CD4-positive, CD25-positive, alpha-beta regulatory T cell (primary cell): ENCODE measurements around the gene PLEKHH1. TPM values are rescaled to one million over a fixed set of nuclear protein-coding genes. Genes with fewer than 3 reads are reported as not detected.

Source experiments
- ATAC-seq, 2 donors: fragments of 150-1000 bp; cut with Tn5 transposase; one replicate each; pipeline ENCODE4 v1.10.0; 2021; ENCODE audit warnings: low read depth in 2 of 2, moderate number of reproducible peaks in 2 of 2, moderate library complexity in 1 of 2
- DNase-seq, 3 donors: peaks; one replicate each; pipeline versions ENCODE4 v3.0.0 to v3.0.0-alpha.2; 2012 to 2022; ENCODE audit warnings: mixed read lengths in 1 of 3
- H3K27ac ChIP-seq: one replicate; pipeline ENCODE4 v1.7.0; 2013; ENCODE audit warnings: mild to moderate bottlenecking, low read length; ENCODE audit not compliant: insufficient read depth, poor library complexity, severe bottlenecking
- H3K27me3 ChIP-seq: one replicate; pipeline ENCODE4 v1.7.0; 2013; ENCODE audit warnings: low read length; ENCODE audit not compliant: control insufficient read depth, insufficient read depth
- H3K36me3 ChIP-seq: one replicate; pipeline ENCODE4 v1.7.0; 2013; ENCODE audit warnings: mild to moderate bottlenecking, low read length, moderate library complexity; ENCODE audit not compliant: control insufficient read depth, insufficient read depth
- H3K4me1 ChIP-seq: 2 replicates; pipeline ENCODE4 v1.7.0; 2013; ENCODE audit warnings: mild to moderate bottlenecking, low read length; ENCODE audit not compliant: insufficient read depth, control insufficient read depth, poor library complexity, severe bottlenecking
- H3K4me3 ChIP-seq: one replicate; pipeline ENCODE4 v1.7.0; 2013; ENCODE audit warnings: low read depth, mild to moderate bottlenecking, low read length, moderate library complexity
- H3K9me3 ChIP-seq, 2 experiments: 1 replicate in 1 of 2; 2 replicates in 1 of 2; pipeline ENCODE4 v1.7.0; 2013; ENCODE audit warnings: low read length in 2 of 2, mild to moderate bottlenecking in 1 of 2, moderate library complexity in 1 of 2; ENCODE audit not compliant: control insufficient read depth in 2 of 2
- H3K27ac Mint-ChIP-seq, 3 donors: one replicate each; pipeline ENCODE4 v1.8.0; 2020 to 2022; ENCODE audit warnings: mild to moderate bottlenecking in 3 of 3, mixed read lengths in 3 of 3, moderate library complexity in 2 of 3
- H3K27me3 Mint-ChIP-seq: one replicate; pipeline ENCODE4 v1.8.0; 2022; ENCODE audit warnings: mild to moderate bottlenecking, mixed read lengths
- H3K36me3 Mint-ChIP-seq: one replicate; pipeline ENCODE4 v1.8.0; 2020; ENCODE audit warnings: mixed read lengths
- H3K4me1 Mint-ChIP-seq, 4 donors: one replicate each; pipeline ENCODE4 v1.8.0; 2020 to 2022; ENCODE audit warnings: mixed read lengths in 4 of 4, mild to moderate bottlenecking in 1 of 4
- H3K4me3 Mint-ChIP-seq, 4 donors: one replicate each; pipeline ENCODE4 v1.8.0; 2020 to 2022; ENCODE audit warnings: mild to moderate bottlenecking in 4 of 4, mixed read lengths in 4 of 4, moderate library complexity in 3 of 4
- H3K9me3 Mint-ChIP-seq, 7 donors: one replicate each; pipeline ENCODE4 v1.8.0; 2020 to 2022; ENCODE audit warnings: mixed read lengths in 7 of 7, mild to moderate bottlenecking in 3 of 7, moderate library complexity in 2 of 7
- polyA plus RNA-seq, 4 donors: library from polyadenylated mRNA; unstranded; fragments of 300-500 nt; fragmentation: Illumina TruSeq; gene quantifications; one replicate each; pipeline ENCODE4 v1.2.3, GENCODE V29; 2021
- total RNA-seq: library from RNA; stranded (reverse); gene quantifications from one replicate; pipeline ENCODE4 v1.2.3, GENCODE V29; 2022

PLEKHH1 gene
- total and polyA plus RNA-seq, 5 donors from 2014 or later, result 0.05 to 0.24 (median 0.15) TPM; not detected in 2

GRCh38 chr14:67549734-67550133, 16.6 kb downstream of the PLEKHH1 start:
- no peaks in the 10 kb centered on the region for H3K9me3 ChIP-seq
- ATAC-seq (no peak), DNase-seq (no peak)
- H3K27me3 Mint-ChIP-seq, result peaks cover 21% of the 10 kb centered on the region
- peaks cover 0 to 4% (median 2%) of the 10 kb centered on the region in 7 donors for H3K9me3 Mint-ChIP-seq
- no peak overlapping the region for H3K27ac Mint-ChIP-seq
- H3K4me3 ChIP-seq, result no peak overlapping the region
- H3K36me3 ChIP-seq, result no peaks in the 10 kb centered on the region
- no peak overlapping the region for H3K4me3 Mint-ChIP-seq
- no peak overlapping the region for H3K27ac ChIP-seq
- no peaks in the 10 kb centered on the region for H3K4me1 ChIP-seq
- no peaks in the 10 kb centered on the region for H3K4me1 Mint-ChIP-seq
- peaks cover 3% of the 10 kb centered on the region for H3K27me3 ChIP-seq
- H3K36me3 Mint-ChIP-seq, result no peaks in the 10 kb centered on the region

- no peak overlapping the region for H3K27ac Mint-ChIP-seq
- Histone ChIP-seq H3K4me1 (no peaks in the 10 kb centered on the region), H3K36me3 (no peaks in the 10 kb centered on the region), H3K9me3 (no peaks in the 10 kb centered on the region), H3K4me3 (no peak overlapping the region), H3K27me3 (peaks cover 3% of the 10 kb centered on the region), H3K27ac (no peak overlapping the region)
- no peak overlapping the region for H3K4me3 Mint-ChIP-seq
- no peaks in the 10 kb centered on the region for H3K36me3 Mint-ChIP-seq
- H3K27me3 Mint-ChIP-seq, result peaks cover 8% of the 10 kb centered on the region
- no peaks in the 10 kb centered on the region for H3K4me1 Mint-ChIP-seq
- no peak for ATAC-seq
- no peak for DNase-seq
- H3K9me3 Mint-ChIP-seq, result peaks cover 0 to 2% (median 0%) of the 10 kb centered on the region in 7 donors
Measured at GRCh38 chr14:67551123-67551522, 18.0 kb downstream of the PLEKHH1 start.

- no peak overlapping the region for H3K27ac Mint-ChIP-seq
- H3K4me1 Mint-ChIP-seq, result no peaks in the 10 kb centered on the region
- Histone ChIP-seq H3K27me3 (peaks cover 3% of the 10 kb centered on the region), H3K4me1 (no peaks in the 10 kb centered on the region), H3K27ac (no peak overlapping the region), H3K36me3 (no peaks in the 10 kb centered on the region), H3K4me3 (no peak overlapping the region), H3K9me3 (no peaks in the 10 kb centered on the region)
- DNase-seq, result no peak
- no peaks in the 10 kb centered on the region for H3K36me3 Mint-ChIP-seq
- H3K4me3 Mint-ChIP-seq, result no peak overlapping the region
- ATAC-seq, result no peak
- H3K27me3 Mint-ChIP-seq, result peaks cover 8% of the 10 kb centered on the region
- H3K9me3 Mint-ChIP-seq, result peaks cover 0 to 2% (median 0%) of the 10 kb centered on the region in 7 donors
Measured at GRCh38 chr14:67551940-67552339, 18.9 kb downstream of the PLEKHH1 start.

- H3K36me3 Mint-ChIP-seq, result no peaks in the 10 kb centered on the region
- no peak overlapping the region for H3K27ac Mint-ChIP-seq
- H3K4me3 Mint-ChIP-seq, result no peak overlapping the region
- Histone ChIP-seq H3K27ac (no peak overlapping the region), H3K4me3 (no peak overlapping the region), H3K27me3 (no peaks in the 10 kb centered on the region), H3K4me1 (no peaks in the 10 kb centered on the region), H3K36me3 (no peaks in the 10 kb centered on the region), H3K9me3 (no peaks in the 10 kb centered on the region)
- H3K9me3 Mint-ChIP-seq, result peaks cover 0 to 2% (median 0%) of the 10 kb centered on the region in 7 donors
- peaks cover 21% of the 10 kb centered on the region for H3K27me3 Mint-ChIP-seq
- H3K4me1 Mint-ChIP-seq, result no peaks in the 10 kb centered on the region
- no peak for DNase-seq
- ATAC-seq, result no peak
Measured at GRCh38 chr14:67553547-67553946, 20.5 kb downstream of the PLEKHH1 start.

- H3K9me3 Mint-ChIP-seq, result peaks cover 0 to 2% (median 0%) of the 10 kb centered on the region in 7 donors
- H3K27ac ChIP-seq, result no peak overlapping the region
- H3K27me3 Mint-ChIP-seq, result peaks cover 21% of the 10 kb centered on the region
- H3K36me3 ChIP-seq, result no peaks in the 10 kb centered on the region
- ATAC-seq, result no peak
- H3K4me1 Mint-ChIP-seq, result no peaks in the 10 kb centered on the region
- no peaks in the 10 kb centered on the region for H3K36me3 Mint-ChIP-seq
- H3K27ac Mint-ChIP-seq, result no peak overlapping the region
- H3K4me3 Mint-ChIP-seq, result no peak overlapping the region
- H3K9me3 ChIP-seq, result no peaks in the 10 kb centered on the region
- H3K4me1 ChIP-seq, result no peaks in the 10 kb centered on the region
- no peak for DNase-seq
- no peak overlapping the region for H3K4me3 ChIP-seq
- H3K27me3 ChIP-seq, result no peaks in the 10 kb centered on the region
Measured at GRCh38 chr14:67554341-67554740, 21.3 kb downstream of the PLEKHH1 start.

- Histone ChIP-seq H3K4me1 (no peaks in the 10 kb centered on the region), H3K9me3 (no peaks in the 10 kb centered on the region), H3K27ac (no peak overlapping the region), H3K4me3 (no peak overlapping the region), H3K36me3 (no peaks in the 10 kb centered on the region), H3K27me3 (no peaks in the 10 kb centered on the region)
- Mint-ChIP-seq H3K27ac (no peak overlapping the region), H3K36me3 (no peaks in the 10 kb centered on the region), H3K4me1 (no peaks in the 10 kb centered on the region), H3K4me3 (no peak overlapping the region), H3K9me3 (peaks cover 0 to 2% (median 0%) of the 10 kb centered on the region in 7 donors), H3K27me3 (peaks cover 28% of the 10 kb centered on the region)
- DNase-seq, result no peak
- no peak for ATAC-seq
Measured at GRCh38 chr14:67555518-67556090, 22.5 kb downstream of the PLEKHH1 start.

GRCh38 chr14:67556671-67557070, 23.6 kb downstream of the PLEKHH1 start:
- peaks cover 33% of the 10 kb centered on the region for H3K27me3 Mint-ChIP-seq
- H3K9me3 ChIP-seq, result no peaks in the 10 kb centered on the region
- no peaks in the 10 kb centered on the region for H3K4me1 Mint-ChIP-seq

GRCh38 chr14:67557118-67557517, 24.0 kb downstream of the PLEKHH1 start:
- no peak for ATAC-seq
- Histone ChIP-seq H3K27ac (no peak overlapping the region), H3K4me3 (no peak overlapping the region), H3K4me1 (no peaks in the 10 kb centered on the region), H3K36me3 (no peaks in the 10 kb centered on the region), H3K9me3 (no peaks in the 10 kb centered on the region), H3K27me3 (no peaks in the 10 kb centered on the region)
- H3K9me3 Mint-ChIP-seq, result peaks cover 0 to 2% (median 0%) of the 10 kb centered on the region in 7 donors
- no peaks in the 10 kb centered on the region for H3K36me3 Mint-ChIP-seq
- H3K27me3 Mint-ChIP-seq, result peaks cover 32% of the 10 kb centered on the region
- no peaks in the 10 kb centered on the region for H3K4me1 Mint-ChIP-seq
- H3K27ac Mint-ChIP-seq, result no peak overlapping the region
- DNase-seq, result no peak
- H3K4me3 Mint-ChIP-seq, result no peak overlapping the region

More at GRCh38 chr14:67556671-67557070, 23.6 kb downstream of the PLEKHH1 start:
- H3K36me3 Mint-ChIP-seq, result no peaks in the 10 kb centered on the region
- H3K4me1 ChIP-seq, result no peaks in the 10 kb centered on the region
- no peak for DNase-seq
- H3K4me3 ChIP-seq, result no peak overlapping the region
- H3K36me3 ChIP-seq, result no peaks in the 10 kb centered on the region
- no peaks in the 10 kb centered on the region for H3K27me3 ChIP-seq
- ATAC-seq, result no peak
- no peak overlapping the region for H3K27ac Mint-ChIP-seq
- H3K4me3 Mint-ChIP-seq, result no peak overlapping the region
- peaks cover 0 to 2% (median 0%) of the 10 kb centered on the region in 7 donors for H3K9me3 Mint-ChIP-seq
- H3K27ac ChIP-seq, result no peak overlapping the region
